ENCODE measurements around the gene AQP2. TPM values are rescaled to one million over a fixed set of nuclear protein-coding genes. Genes with fewer than 3 reads are reported as not detected.

The AQP2 gene
- total RNA-seq, 3 donors from 2014 or later (not counting 1 experiment from before 2014, with no cell fraction given): not detected

DNA sequence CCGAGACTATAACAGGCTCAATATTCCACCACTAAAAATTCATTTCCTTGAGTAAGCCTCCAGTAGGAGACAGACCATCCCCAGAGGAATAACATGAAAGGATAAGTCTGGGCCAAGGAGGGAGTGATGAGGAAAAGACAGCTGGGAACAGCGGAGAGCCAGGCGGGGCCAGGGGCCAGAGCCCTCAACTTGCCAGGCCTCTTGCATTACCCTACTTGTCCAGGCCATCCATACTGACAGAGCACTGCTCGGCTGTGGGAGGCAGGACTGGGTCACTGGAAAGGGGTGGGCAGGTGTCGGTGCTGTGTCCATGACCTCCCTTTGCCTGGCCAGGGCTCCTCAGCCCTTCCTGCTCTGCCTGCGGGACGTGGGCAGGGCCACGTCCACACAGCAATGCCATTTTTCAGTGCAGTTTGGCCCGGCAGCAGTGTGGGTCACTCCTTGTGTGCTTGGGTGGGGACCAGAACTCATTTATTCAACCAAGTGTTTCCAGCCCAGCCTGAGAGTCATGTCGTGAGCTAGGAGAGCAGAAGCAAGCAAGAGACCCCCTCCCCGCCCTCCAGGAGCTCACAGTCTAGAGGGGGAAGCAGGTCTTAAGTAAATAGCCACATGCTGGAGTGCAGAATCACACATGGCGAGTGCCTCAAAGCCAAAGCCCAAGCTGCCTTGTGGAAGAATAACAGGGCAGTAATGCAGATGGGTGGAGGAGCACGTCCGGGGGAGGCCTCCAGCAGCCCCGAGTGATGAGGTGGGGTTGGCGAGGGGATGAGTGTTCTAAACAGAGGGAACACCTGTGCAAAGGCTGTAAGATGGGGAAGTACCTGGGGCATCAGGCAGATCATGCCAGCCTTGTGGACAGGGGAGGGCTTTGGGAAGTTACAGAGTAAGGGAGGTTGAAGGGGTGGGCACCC is 37.9 kb upstream of the AQP2 start:
- no peak for ATAC-seq
- no peaks in the 10 kb centered on the region for H3K36me3 ChIP-seq (ENCODE audit: control insufficient read depth, insufficient read depth, low read length)
- no peaks in the 10 kb centered on the region for H3K4me1 Mint-ChIP-seq
- WGBS (ENCODE audit: insufficient coverage): 84% methylated on average over 15 of the region's 16 CpGs
- no peak overlapping the region for H3K27ac Mint-ChIP-seq
- TF ChIP-seq, protein P1, sequence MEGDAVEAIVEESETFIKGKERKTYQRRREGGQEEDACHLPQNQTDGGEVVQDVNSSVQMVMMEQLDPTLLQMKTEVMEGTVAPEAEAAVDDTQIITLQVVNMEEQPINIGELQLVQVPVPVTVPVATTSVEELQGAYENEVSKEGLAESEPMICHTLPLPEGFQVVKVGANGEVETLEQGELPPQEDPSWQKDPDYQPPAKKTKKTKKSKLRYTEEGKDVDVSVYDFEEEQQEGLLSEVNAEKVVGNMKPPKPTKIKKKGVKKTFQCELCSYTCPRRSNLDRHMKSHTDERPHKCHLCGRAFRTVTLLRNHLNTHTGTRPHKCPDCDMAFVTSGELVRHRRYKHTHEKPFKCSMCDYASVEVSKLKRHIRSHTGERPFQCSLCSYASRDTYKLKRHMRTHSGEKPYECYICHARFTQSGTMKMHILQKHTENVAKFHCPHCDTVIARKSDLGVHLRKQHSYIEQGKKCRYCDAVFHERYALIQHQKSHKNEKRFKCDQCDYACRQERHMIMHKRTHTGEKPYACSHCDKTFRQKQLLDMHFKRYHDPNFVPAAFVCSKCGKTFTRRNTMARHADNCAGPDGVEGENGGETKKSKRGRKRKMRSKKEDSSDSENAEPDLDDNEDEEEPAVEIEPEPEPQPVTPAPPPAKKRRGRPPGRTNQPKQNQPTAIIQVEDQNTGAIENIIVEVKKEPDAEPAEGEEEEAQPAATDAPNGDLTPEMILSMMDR (IDR thresholded peaks at IDR 0.05): no peak
- H3K4me3 Mint-ChIP-seq: no peak overlapping the region
- intact Hi-C loops (cut with micrococcal nuclease): no loop called here
- no peaks in the 10 kb centered on the region for H3K9me3 Mint-ChIP-seq
- no peak overlapping the region for H3K27ac ChIP-seq (ENCODE audit: low read length)
- H3K36me3 Mint-ChIP-seq: no peaks in the 10 kb centered on the region
- no peaks in the 10 kb centered on the region for H3K4me1 ChIP-seq (ENCODE audit: control insufficient read depth, insufficient read depth, low read length)
- DNase-seq: no peak
- no peaks in the 10 kb centered on the region for H3K9me3 ChIP-seq (ENCODE audit: control insufficient read depth, insufficient read depth, low read length)
- H3K27me3 Mint-ChIP-seq (ENCODE audit: low read depth in 2 of 2): no peaks in the 10 kb centered on the region
- no peaks in the 10 kb centered on the region for H3K27me3 ChIP-seq (ENCODE audit: control insufficient read depth, insufficient read depth, low read length)
- no peak overlapping the region for H3K4me3 ChIP-seq (ENCODE audit: low read length)

GRCh38 chr12:49916129-49916919 is 34.2 kb upstream of the AQP2 start:
- Histone ChIP-seq H3K4me1 (ENCODE audit: control insufficient read depth, insufficient read depth, low read length) (no peaks in the 10 kb centered on the region), H3K27ac (ENCODE audit: low read length) (no peak overlapping the region), H3K4me3 (ENCODE audit: low read length) (no peak overlapping the region), H3K27me3 (ENCODE audit: control insufficient read depth, insufficient read depth, low read length) (no peaks in the 10 kb centered on the region), H3K9me3 (ENCODE audit: control insufficient read depth, insufficient read depth, low read length) (no peaks in the 10 kb centered on the region), H3K36me3 (ENCODE audit: control insufficient read depth, insufficient read depth, low read length) (no peaks in the 10 kb centered on the region)
- Mint-ChIP-seq H3K27me3 (ENCODE audit: low read depth in 2 of 2) (peaks cover 0 to 4% of the 10 kb centered on the region in 2 donors), H3K4me1 (no peaks in the 10 kb centered on the region), H3K4me3 (no peak overlapping the region), H3K36me3 (no peaks in the 10 kb centered on the region), H3K27ac (no peak overlapping the region), H3K9me3 (no peaks in the 10 kb centered on the region)
- TF ChIP-seq, protein P1 (IDR thresholded peaks at IDR 0.05): no peak
- ATAC-seq (no peak), DNase-seq (no peak)
- WGBS (ENCODE audit: insufficient coverage): 89% methylated on average over 6 of the region's 8 CpGs
- intact Hi-C loops (cut with micrococcal nuclease): no loop called here

DNA sequence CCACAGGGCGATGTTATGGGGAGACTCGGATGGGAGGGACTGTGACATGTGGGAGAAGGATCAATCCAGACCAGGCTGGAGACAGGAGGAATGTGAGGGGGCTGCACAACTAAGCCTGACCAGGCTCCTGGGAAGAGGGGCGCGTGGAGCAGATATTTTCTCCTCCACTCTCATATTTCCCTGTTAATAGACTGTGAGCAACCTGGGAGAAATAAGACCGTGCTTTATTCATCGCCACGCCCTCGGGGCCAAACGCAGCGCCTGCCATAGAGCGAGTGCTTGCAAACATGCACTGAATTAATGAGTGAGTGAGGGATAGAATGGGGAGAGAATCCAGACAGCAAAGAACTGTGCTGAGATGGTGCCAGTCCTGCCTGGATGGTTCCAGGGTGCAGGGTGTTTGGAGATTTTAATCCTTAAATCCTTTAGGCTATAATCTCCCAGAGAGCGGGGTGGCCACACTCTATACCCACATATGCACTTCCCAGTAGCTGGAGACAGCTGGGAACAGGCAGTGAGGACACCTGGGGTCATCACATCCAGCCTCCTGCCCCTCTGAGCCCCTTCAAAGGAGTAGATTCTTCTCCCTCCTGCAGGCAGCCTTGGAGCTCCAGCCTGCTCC is 33.3 kb upstream of the AQP2 start:
- no peaks in the 10 kb centered on the region for H3K27me3 ChIP-seq (ENCODE audit: control insufficient read depth, insufficient read depth, low read length)
- Mint-ChIP-seq H3K9me3 (no peaks in the 10 kb centered on the region), H3K4me1 (no peaks in the 10 kb centered on the region), H3K27me3 (ENCODE audit: low read depth in 2 of 2) (peaks cover 0 to 5% of the 10 kb centered on the region in 2 donors), H3K4me3 (no peak overlapping the region), H3K36me3 (no peaks in the 10 kb centered on the region), H3K27ac (no peak overlapping the region)
- no peaks in the 10 kb centered on the region for H3K36me3 ChIP-seq (ENCODE audit: control insufficient read depth, insufficient read depth, low read length)
- intact Hi-C loops (cut with micrococcal nuclease): no loop called here
- TF ChIP-seq, protein P1 (IDR thresholded peaks at IDR 0.05): no peak
- H3K4me3 ChIP-seq (ENCODE audit: low read length): no peak overlapping the region
- no peaks in the 10 kb centered on the region for H3K9me3 ChIP-seq (ENCODE audit: control insufficient read depth, insufficient read depth, low read length)
- DNase-seq: no peak
- no peaks in the 10 kb centered on the region for H3K4me1 ChIP-seq (ENCODE audit: control insufficient read depth, insufficient read depth, low read length)
- H3K27ac ChIP-seq (ENCODE audit: low read length): no peak overlapping the region
- ATAC-seq: no peak
- 91% methylated on average over 12 of the region's 12 CpGs for WGBS (ENCODE audit: insufficient coverage)
